Activated T-cell treated with anti-CD3 and anti-CD28 coated beads, Interleukin-2, amount 50 U/mL, for 24 hours (primary cell): ENCODE results near the gene CTSW.
"Not testable (repeated sequence)": the region's sequence is repeated elsewhere in the genome, so short reads cannot be mapped to it uniquely, and the experiment has no call there.

Experiments
- DNase-seq: peaks from one replicate; pipeline ENCODE4 v3.0.0-alpha.2; 2020
- H3K27ac Mint-ChIP-seq: 2 replicates; pipeline ENCODE4 v1.8.0; 2020; ENCODE audit warnings: mild to moderate bottlenecking, mixed read lengths
- H3K27me3 Mint-ChIP-seq: 2 replicates; pipeline ENCODE4 v1.8.0; 2020; ENCODE audit warnings: mixed read lengths
- H3K36me3 Mint-ChIP-seq: 2 replicates; pipeline ENCODE4 v1.8.0; 2020; ENCODE audit warnings: low read depth, mixed read lengths
- H3K4me1 Mint-ChIP-seq: 2 replicates; pipeline ENCODE4 v1.8.0; 2020; ENCODE audit warnings: low read depth, mixed read lengths
- H3K4me3 Mint-ChIP-seq: 2 replicates; pipeline ENCODE4 v1.8.0; 2020; ENCODE audit warnings: mild to moderate bottlenecking, moderate library complexity, mixed read lengths
- H3K9me3 Mint-ChIP-seq: 2 replicates; pipeline ENCODE4 v1.8.0; 2020; ENCODE audit warnings: mixed read lengths

Gene CTSW

DNA sequence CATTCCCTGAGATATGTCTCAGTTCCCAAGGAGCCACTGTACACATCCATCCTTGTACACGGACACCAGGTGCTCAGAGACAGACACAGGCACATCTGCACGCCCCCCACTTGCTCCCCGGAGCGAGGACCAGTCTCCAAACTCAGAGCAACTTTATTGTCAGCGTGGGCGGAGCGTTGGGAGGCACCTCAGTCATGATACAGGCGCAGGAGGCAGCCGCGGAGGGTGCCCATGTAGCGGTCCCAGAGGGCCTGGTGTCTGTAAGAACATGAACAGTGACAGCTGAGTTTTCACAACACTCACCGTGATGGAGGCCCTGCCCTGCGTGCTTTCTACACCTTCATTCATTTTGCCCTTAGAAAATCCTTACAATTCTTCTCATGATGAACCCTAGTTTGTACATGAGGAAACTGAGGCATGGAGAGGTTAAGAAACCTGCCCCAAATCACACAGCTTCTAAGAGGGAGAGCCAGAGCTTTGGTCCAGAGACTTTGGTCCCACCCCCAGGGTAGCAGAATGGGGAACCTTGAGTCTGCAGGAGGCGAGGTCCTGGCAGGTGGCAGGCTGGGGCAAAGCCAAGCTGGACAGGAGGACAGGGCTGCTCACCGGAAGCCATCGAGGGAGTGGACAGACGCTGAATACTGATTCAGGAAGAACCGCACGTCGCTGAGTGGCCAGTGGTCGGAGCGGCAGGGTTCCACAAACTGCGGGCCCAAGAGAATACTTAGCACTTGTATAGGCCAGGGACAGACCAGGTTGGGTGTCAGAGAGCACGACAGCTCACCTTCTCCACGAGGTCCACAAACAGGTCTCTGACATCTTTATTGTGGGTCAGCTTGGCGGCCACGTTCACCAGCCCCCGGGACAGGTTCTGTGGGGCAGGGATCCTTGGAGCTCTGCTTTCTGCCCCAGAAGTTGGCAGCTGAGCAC is 4.4 kb downstream of the CTSW start:
- Mint-ChIP-seq H3K4me1 (peaks cover 68% of the 10 kb centered on the region), H3K27me3 (no peaks in the 10 kb centered on the region), H3K9me3 (no peaks in the 10 kb centered on the region), H3K27ac (peak overlapping the region; percentile 88), H3K36me3 (peaks cover 72% of the 10 kb centered on the region), H3K4me3 (no peak overlapping the region)
- DNase-seq = no peak

DNA sequence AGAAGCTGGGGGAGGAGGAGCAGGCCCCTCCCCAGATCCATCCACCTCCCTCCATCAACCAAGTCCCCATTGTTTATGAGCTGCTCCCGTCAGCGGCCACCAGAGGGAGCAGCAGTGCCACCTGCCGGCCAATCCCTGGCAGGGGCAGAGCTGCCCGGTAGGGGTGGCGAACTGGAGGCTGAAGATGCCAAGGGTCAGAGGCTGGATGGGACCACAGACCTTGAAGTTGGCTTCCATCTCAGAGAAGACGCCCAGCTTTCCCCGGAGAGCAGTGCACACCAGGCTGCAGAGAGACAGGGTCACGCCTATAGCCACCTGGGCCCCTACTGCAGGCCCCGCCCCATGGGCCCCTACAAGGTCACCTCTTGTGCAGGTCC is 5.1 kb downstream of the CTSW start:
- Mint-ChIP-seq H3K27me3 (no peaks in the 10 kb centered on the region), H3K27ac (peak overlapping the region; percentile 88), H3K4me3 (peak overlapping the region; percentile 38), H3K36me3 (peaks cover 72% of the 10 kb centered on the region), H3K4me1 (peaks cover 68% of the 10 kb centered on the region), H3K9me3 (no peaks in the 10 kb centered on the region)
- peak; percentile 88 for DNase-seq

DNA sequence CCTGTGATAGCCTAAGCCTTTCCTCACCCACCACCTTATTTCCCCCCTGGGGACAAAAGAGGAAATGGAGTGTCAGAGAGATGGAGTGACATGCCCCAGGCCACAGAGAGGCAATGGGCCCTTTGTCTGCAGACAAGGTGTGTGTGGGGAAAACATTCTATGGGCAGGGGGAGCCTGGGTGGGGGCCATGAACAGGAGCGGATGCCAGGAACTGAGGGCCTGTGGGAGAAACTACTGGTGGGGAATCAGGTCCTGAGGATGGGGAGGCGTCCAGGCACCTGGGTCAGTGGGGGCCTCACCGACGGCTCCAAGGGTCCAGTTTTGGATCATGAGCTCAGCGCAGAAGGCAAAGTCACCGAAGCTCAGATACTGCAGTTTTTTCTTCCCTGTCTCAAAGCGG is 5.6 kb downstream of the CTSW start:
- peak overlapping the region; percentile 88 for H3K27ac Mint-ChIP-seq
- peaks cover 68% of the 10 kb centered on the region for H3K4me1 Mint-ChIP-seq

DNA sequence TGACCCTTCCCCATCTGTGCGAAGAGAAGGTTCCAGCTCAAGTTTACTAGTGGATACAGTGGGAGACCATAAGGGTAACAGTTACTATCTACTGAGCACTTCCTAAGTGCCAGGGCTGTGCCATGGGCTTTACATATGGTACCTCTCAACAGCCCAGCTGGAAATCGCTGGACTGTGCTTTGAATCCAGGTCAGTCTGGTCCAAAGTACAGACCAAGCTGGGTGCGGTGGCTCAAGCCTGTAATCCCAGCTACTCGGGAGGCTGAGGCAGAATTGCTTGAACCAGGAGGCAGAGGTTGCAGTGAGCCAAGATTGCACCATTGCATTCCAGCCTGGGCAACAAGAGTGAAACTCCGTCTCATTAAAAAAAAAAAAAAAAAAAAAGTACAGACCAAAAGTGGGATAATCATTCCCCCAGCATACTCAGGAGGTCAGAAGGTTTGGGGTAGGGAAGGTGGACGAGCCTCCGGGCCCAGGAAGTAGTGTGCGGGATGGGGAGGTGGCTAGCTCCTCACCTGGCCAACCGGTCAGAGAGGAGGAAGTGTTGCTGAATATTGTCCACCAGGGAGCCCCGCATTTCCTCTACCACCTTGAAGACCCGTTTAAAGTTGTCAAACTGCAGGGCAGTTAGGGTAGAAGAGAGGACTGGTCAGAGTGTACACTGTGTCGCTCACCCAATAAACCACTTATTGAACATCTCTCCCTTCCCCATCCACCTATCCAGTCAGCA is 6.3 kb downstream of the CTSW start:
- peak overlapping the region; percentile 97 for H3K27ac Mint-ChIP-seq
- no peak for DNase-seq
- no peaks in the 10 kb centered on the region for H3K9me3 Mint-ChIP-seq
- H3K27me3 Mint-ChIP-seq = no peaks in the 10 kb centered on the region
- peaks cover 69% of the 10 kb centered on the region for H3K36me3 Mint-ChIP-seq
- peak overlapping the region; percentile 100 for H3K4me3 Mint-ChIP-seq
- H3K4me1 Mint-ChIP-seq = peaks cover 62% of the 10 kb centered on the region

More for the DNA sequence above, 5.6 kb downstream of the CTSW start:
- H3K4me3 Mint-ChIP-seq = no peak overlapping the region
- no peak for DNase-seq
- peaks cover 72% of the 10 kb centered on the region for H3K36me3 Mint-ChIP-seq
- no peaks in the 10 kb centered on the region for H3K9me3 Mint-ChIP-seq
- H3K27me3 Mint-ChIP-seq = no peaks in the 10 kb centered on the region

DNA sequence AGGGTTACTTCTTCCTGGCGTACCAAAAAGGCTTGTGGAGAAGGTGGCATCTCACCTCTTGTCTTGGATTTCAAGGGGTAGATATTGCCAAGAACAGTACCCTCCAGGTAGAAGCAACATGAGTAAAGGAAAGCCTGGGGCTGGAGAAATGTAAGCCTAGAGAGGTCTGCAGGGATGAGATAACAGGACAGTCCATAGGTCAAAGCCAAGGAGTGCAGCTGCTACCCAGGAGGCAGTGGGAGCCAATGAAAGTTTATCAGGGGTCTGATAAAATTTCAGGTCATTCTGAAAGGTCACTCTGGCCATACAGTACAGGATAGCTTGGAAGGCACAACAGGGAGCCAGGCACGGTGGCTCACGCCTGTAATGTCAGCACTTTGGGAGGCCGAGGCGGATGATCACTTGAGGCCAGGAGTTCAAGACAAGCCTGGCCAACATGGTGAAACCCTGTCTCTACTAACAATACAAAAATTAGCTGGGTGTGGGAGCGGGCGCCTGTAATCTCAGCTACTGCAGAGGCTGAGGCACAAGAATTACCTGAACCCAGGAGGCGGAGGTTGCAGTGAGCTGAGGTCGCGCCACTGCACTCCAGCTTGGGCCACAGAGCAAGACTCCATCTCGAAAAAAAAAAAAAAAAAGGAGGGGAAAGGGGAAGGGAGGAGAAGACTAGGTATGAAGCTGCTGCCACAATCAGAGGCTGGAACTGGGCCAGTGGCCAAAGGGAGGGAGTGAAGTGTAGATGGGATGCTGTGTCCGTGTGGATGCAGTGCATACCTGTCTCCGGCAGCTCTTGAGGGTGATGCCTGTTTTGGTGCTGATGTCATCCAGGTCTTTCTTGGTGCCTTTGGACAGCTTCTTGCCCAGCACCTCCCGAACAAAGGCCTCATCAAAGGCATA is 7.4 kb downstream of the CTSW start:
- peaks cover 71% of the 10 kb centered on the region for H3K36me3 Mint-ChIP-seq
- no peaks in the 10 kb centered on the region for H3K9me3 Mint-ChIP-seq
- no peak for DNase-seq
- H3K4me1 Mint-ChIP-seq = peaks cover 57% of the 10 kb centered on the region
- H3K27ac Mint-ChIP-seq = peak overlapping the region; percentile 97
- H3K27me3 Mint-ChIP-seq = no peaks in the 10 kb centered on the region
- H3K4me3 Mint-ChIP-seq = peak overlapping the region; percentile 100

DNA sequence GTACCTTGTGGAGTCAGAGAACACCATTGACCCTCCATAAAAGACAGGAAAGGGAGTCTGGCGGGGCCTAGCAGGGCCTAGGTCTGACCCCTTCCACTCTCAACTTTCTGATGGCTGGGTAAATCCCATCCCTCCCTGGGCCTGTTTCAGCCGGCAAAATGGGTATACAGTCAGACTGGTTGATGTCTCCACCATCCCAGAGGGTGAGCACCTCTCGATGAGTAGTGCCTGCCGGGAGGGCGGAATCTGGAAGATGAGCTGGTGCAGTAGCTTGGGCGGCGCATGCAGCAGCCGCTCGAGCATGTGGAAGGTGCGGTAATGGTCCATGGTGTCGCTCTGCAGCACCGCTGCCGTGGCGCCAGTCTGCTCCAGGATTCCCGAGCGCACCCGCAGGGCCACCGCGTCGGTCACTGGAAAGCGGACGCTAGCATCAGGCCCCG is 8.1 kb downstream of the CTSW start:
- peaks cover 62% of the 10 kb centered on the region for H3K4me1 Mint-ChIP-seq
- peaks cover 71% of the 10 kb centered on the region for H3K36me3 Mint-ChIP-seq
- DNase-seq = no peak
- peak overlapping the region; percentile 97 for H3K27ac Mint-ChIP-seq
- no peaks in the 10 kb centered on the region for H3K9me3 Mint-ChIP-seq
- H3K27me3 Mint-ChIP-seq = no peaks in the 10 kb centered on the region
- peak overlapping the region; percentile 100 for H3K4me3 Mint-ChIP-seq

DNA sequence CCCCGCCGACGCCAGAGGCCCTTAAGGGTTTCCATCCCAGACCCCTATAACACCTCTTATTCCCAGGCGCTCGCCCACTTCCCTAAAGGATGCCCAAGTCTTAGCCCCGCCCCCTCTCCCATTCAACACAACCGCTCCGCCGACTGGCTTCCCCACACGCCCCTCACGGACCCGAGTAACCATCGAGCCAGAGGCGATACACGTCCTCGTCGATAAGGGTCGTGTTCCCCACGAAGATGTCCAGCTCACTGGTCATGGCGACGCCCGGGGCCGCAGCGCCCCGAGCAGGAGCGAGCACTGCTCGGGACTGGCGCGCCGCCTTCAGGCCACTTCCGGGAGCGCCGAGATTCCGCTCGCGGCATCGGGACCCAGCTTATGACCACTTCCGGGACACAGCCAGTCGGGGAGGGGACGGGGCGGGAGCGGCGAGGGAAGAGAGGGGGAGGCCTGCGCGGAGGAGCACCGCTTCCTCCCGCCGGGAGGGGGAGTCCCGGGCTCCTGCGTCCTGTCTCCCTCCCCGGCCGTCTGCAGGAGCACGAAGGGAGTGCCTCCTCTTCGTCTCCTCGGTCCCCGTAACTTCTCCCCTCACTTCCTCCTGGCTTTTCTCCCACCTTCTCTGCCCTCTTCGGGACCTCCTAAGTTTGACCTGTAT is 8.7 kb downstream of the CTSW start, which contains the start of gene FIBP:
FIBP (minus strand) TSS at position 309 of the 652 bp plus-strand sequence; CDS start at position 256, 53 bp downstream.
- Mint-ChIP-seq H3K9me3 (no peaks in the 10 kb centered on the region), H3K36me3 (peaks cover 71% of the 10 kb centered on the region), H3K4me3 (peak within 1 kb of the TSS; percentile 100), H3K27ac (peak within 1 kb of the TSS; percentile 97), H3K4me1 (peaks cover 68% of the 10 kb centered on the region), H3K27me3 (no peaks in the 10 kb centered on the region)
- DNase-seq = peak; percentile 97

DNA sequence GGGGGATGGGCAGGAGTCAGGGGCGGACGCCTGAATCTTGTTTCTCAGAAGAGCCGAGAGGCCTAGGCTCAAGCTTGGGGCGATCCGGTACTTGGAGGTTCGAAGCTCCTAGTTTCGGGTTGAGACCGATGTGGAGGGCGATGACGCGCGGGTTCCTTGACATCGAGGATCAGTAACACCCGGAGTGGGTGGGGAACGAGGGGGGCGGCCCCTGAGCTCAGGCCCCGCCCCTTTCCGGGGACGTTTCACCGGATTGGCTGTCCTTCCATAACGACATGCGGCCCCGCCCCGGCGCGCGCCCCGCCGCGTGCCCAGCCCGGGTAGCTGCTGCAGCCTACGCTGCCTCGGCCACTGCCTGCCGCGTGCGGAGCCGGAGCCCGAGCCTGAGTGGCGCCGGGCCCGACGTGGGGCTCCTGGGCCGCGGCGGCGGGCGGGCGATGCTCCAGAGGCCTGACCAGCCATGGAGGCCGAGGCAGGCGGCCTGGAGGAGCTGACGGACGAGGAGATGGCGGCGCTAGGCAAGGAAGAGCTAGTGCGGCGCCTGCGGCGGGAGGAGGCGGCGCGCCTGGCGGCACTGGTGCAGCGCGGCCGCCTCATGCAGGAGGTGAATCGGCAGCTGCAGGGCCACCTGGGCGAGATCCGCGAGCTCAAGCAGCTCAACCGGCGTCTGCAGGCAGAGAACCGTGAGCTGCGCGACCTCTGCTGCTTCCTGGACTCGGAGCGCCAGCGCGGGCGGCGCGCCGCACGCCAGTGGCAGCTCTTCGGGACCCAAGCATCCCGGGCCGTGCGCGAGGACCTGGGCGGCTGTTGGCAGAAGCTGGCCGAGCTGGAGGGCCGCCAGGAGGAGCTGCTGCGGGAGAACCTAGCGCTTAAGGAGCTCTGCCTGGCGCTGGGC is 10.9 kb downstream of the CTSW start, which contains the start of gene CCDC85B:
CCDC85B (plus strand) TSS at position 350 of the 895 bp plus-strand sequence; CDS start at position 461, 111 bp downstream.
- H3K9me3 Mint-ChIP-seq = no peaks in the 10 kb centered on the region
- H3K27ac Mint-ChIP-seq = peak within 1 kb of the TSS; percentile 97
- peaks cover 66% of the 10 kb centered on the region for H3K36me3 Mint-ChIP-seq
- H3K27me3 Mint-ChIP-seq = no peaks in the 10 kb centered on the region
- peaks cover 70% of the 10 kb centered on the region for H3K4me1 Mint-ChIP-seq
- peak within 1 kb of the TSS; percentile 100 for H3K4me3 Mint-ChIP-seq
- DNase-seq = peak; percentile 99

DNA sequence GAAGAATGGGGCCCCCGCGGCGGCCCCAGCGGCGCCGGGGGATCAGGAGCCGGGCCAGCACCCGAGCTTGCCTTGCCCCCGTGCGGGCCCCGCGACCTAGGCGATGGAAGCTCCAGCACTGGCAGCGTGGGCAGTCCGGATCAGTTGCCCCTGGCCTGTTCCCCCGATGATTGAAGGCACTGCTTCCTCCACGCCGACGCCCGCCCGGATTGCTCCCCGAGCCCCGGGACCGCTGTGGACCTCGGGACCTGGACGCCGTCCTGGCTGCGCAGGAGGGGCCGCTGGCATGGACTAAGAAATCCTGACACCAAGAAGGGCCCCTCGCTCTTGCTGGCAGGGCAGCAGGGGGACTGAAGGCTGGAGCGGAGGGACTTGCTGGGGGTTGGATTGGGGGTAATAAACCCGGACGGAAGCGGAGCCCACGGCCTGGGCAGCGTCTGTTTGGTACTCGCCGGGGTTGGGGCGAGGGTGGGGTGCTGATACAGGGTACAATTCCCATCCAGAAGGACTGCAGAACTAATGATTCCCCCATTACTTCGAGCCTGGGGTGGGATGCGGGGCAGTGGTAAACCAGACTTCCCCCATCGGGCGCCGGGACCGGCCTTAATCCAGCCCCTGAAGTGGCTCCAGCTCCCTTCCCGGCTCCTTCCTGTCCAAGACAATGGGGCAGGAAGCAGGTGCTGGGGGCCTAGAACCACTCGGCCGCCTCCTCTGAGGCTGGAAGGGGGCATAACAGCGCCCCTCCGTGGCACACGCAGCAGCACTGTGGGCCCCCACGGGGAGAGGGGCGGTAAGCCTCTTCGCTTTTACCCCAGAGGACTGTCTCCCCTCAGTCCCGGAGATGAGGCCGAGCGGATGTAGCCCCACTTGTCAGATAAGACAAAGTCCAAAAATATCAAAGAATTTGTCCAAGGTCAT is 11.8 kb downstream of the CTSW start:
- H3K27me3 Mint-ChIP-seq = no peaks in the 10 kb centered on the region
- peak overlapping the region; percentile 100 for H3K4me3 Mint-ChIP-seq
- peaks cover 75% of the 10 kb centered on the region for H3K4me1 Mint-ChIP-seq
- peaks cover 66% of the 10 kb centered on the region for H3K36me3 Mint-ChIP-seq
- H3K9me3 Mint-ChIP-seq = no peaks in the 10 kb centered on the region
- DNase-seq = peak; percentile 72
- H3K27ac Mint-ChIP-seq = peak overlapping the region; percentile 94

DNA sequence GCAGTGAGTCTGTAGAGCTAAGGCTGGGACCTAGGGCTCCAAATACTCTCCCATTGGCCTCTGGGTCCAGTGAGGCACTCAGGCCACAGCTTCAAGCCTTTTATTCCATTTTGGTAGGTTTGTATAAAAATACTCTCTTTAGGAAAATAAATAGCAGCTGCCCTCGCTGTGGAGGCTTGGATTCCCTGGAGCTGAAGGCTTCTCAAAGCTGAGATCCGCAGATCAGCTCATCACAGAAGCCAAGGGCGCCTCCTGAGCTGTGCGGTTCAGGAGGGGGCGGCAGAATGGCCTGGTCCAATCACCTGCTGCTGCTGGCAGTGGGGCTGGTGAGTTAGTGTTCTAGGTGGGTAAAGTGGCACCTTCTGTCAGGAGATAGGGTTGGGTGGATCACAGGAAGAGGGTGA is 12.5 kb downstream of the CTSW start:
- H3K27me3 Mint-ChIP-seq, H3K9me3 Mint-ChIP-seq: not testable (repeated sequence)
- H3K4me1 Mint-ChIP-seq = peaks cover 75% of the 10 kb centered on the region
- H3K36me3 Mint-ChIP-seq = peaks cover 66% of the 10 kb centered on the region
- H3K4me3 Mint-ChIP-seq = peak overlapping the region; percentile 100
- peak; percentile 65 for DNase-seq
- peak overlapping the region; percentile 94 for H3K27ac Mint-ChIP-seq

DNA sequence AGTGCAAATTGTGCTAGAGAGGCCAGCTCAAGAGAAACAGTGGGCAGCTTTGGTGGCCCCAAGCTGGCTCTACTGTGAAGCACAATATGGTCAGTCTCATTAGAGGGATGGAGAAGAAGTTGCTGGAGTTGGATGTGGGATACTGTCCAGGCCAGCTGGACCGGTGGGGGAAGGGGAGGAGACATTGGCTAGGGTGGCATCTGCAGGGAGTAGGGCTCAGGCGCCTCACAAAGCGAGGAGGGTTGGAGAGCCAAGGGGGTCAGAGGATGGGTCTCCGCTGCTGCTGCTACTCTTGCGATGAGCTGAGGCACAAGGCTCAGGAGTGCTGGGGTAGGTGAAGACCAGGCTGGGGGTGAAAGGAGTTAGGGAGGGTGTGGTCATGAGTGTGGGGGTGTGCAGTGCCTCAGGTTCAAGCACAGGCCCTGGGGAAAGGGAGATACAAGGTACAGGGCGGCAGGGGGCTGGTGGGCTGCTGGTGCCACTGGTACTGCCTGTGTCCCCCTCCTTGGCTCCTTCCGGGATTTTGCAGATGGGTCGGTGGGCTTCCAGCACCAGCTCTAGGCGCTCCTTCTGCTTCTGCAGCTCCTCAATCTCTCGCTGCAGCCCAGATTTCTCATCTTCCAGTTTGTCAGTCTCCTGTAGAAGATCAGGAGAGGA is 13.2 kb downstream of the CTSW start:
- H3K4me3 Mint-ChIP-seq = peak overlapping the region; percentile 100
- peaks cover 75% of the 10 kb centered on the region for H3K4me1 Mint-ChIP-seq

More for the DNA sequence above, 13.2 kb downstream of the CTSW start:
- Mint-ChIP-seq H3K27me3 (no peaks in the 10 kb centered on the region), H3K9me3 (no peaks in the 10 kb centered on the region), H3K27ac (peak overlapping the region; percentile 94), H3K36me3 (peaks cover 66% of the 10 kb centered on the region)
- DNase-seq = no peak
